ENCODE results near the gene MEF2B. TPM values are rescaled to one million over a fixed set of nuclear protein-coding genes. Genes with fewer than 3 reads are reported as not detected.

MEF2B gene
- total RNA-seq, 4 donors from 2014 or later, result not detected

DNA sequence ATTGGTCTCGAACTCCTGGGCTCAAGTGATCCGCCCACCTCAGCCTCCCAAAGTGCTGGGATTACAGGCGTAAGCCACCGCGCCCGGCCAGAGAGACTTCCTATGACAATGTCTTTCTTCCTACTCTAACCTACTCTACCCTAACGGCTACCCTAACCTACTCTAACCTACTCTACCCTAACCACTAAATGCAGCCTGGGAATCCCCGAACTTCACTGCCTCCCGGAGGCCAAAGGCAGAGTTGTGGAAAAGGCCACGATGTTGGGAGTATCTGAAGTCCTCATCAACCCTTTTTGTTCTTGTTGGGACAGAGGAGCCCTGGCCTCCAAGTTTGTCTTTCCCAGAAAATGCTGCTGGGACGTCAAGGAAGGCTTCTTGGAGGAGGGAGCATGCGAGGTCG, 34.1 kb upstream of the MEF2B start:
- 40 to 60% methylated on average over 1 to 7 of the region's 13 CpGs for WGBS, 2 donors (ENCODE audit: low coverage in 1 of 2)

GRCh38 chr19:19203012-19203856, 33.2 kb upstream of the MEF2B start, which contains the start of gene NR2C2AP:
NR2C2AP (minus strand) TSS chr19:19203414; CDS start chr19:19203060, 354 bp downstream.
- Histone ChIP-seq H3K27ac (peak within 1 kb of the TSS; percentile 21 to 87 (median 82)), H3K9me3 (no peaks in the 10 kb centered on the region), H3K4me3 (peak within 1 kb of the TSS; percentile 59 to 73), H3K36me3 (peaks cover 0 to 37% of the 10 kb centered on the region in 2 donors), H3K4me1 (peaks cover 0 to 17% (median 8%) of the 10 kb centered on the region in 3 donors), H3K27me3 (peaks cover 27% of the 10 kb centered on the region)
- 0 to 3% methylated on average over 14 to 15 of the region's 60 CpGs for WGBS, 2 donors (ENCODE audit: low coverage in 1 of 2)
- ATAC-seq, result peak; percentile 95
- TF ChIP-seq POLR2AphosphoS5 (IDR thresholded peaks at IDR 0.05) (peak; percentile 13), CTCF (IDR thresholded peaks at IDR 0.05) (peak in 1 of 4 experiments; percentile 7), EP300 (IDR thresholded peaks at IDR 0.05) (no peak), POLR2A (IDR thresholded peaks at IDR 0.05) (no peak)

More for the DNA sequence above, 34.1 kb upstream of the MEF2B start:
- H3K4me1 ChIP-seq, result peaks cover 0 to 17% (median 8%) of the 10 kb centered on the region in 3 donors
- H3K27ac ChIP-seq, result no peak overlapping the region
- no peak overlapping the region for H3K4me3 ChIP-seq
- H3K36me3 ChIP-seq, result peaks cover 0 to 27% of the 10 kb centered on the region in 2 donors
- no peak for ATAC-seq
- TF ChIP-seq POLR2AphosphoS5 (IDR thresholded peaks at IDR 0.05), result no peak
- TF ChIP-seq CTCF (IDR thresholded peaks at IDR 0.05), result no peak
- TF ChIP-seq EP300 (IDR thresholded peaks at IDR 0.05), result no peak
- no peak for TF ChIP-seq POLR2A (IDR thresholded peaks at IDR 0.05)
- H3K27me3 ChIP-seq, result peaks cover 36% of the 10 kb centered on the region
- H3K9me3 ChIP-seq, result no peaks in the 10 kb centered on the region

- H3K4me3 ChIP-seq, result peak overlapping the region; percentile 59 to 73
- ATAC-seq, result no peak
- H3K9me3 ChIP-seq, result no peaks in the 10 kb centered on the region
- peaks cover 0 to 42% of the 10 kb centered on the region in 2 donors for H3K36me3 ChIP-seq
- peaks cover 21% of the 10 kb centered on the region for H3K27me3 ChIP-seq
- peak overlapping the region; percentile 21 to 87 (median 82) for H3K27ac ChIP-seq
- peaks cover 0 to 17% (median 8%) of the 10 kb centered on the region in 3 donors for H3K4me1 ChIP-seq
- TF ChIP-seq POLR2AphosphoS5 (IDR thresholded peaks at IDR 0.05) (no peak), CTCF (IDR thresholded peaks at IDR 0.05) (no peak), EP300 (IDR thresholded peaks at IDR 0.05) (no peak), POLR2A (IDR thresholded peaks at IDR 0.05) (no peak)
- WGBS, 2 donors (ENCODE audit: low coverage in 1 of 2), result 0 to 22% methylated on average over 2 to 3 of the region's 11 CpGs
These were observed 32.6 kb upstream of the MEF2B start for GRCh38 chr19:19202707-19203011.

- no peak for ATAC-seq
- 55 to 61% methylated on average over 2 to 7 of the region's 19 CpGs for WGBS, 2 donors (ENCODE audit: low coverage in 1 of 2)
- Histone ChIP-seq H3K4me1 (peaks cover 0 to 17% (median 8%) of the 10 kb centered on the region in 3 donors), H3K4me3 (peak overlapping the region in 1 of 2 donors; percentile 73), H3K27me3 (peaks cover 14% of the 10 kb centered on the region), H3K27ac (peak overlapping the region in 2 of 4 donors; percentile 79 to 87), H3K36me3 (peaks cover 0 to 49% of the 10 kb centered on the region in 2 donors), H3K9me3 (no peaks in the 10 kb centered on the region)
- no peak for TF ChIP-seq POLR2AphosphoS5 (IDR thresholded peaks at IDR 0.05)
- TF ChIP-seq EP300 (IDR thresholded peaks at IDR 0.05), result no peak
- no peak for TF ChIP-seq CTCF (IDR thresholded peaks at IDR 0.05)
- no peak for TF ChIP-seq POLR2A (IDR thresholded peaks at IDR 0.05)
These were observed 31.9 kb upstream of the MEF2B start for GRCh38 chr19:19201697-19202630.

Measured in gastroesophageal sphincter (tissue), 4 donors.